Measurements from ENCODE around the gene COQ8A. TPM values are rescaled to one million over a fixed set of nuclear protein-coding genes. Genes with fewer than 3 reads are reported as not detected.

The COQ8A gene
- total RNA-seq, 1 experiment from 2014 or later: 35.3 TPM

GRCh38 chr1:226901421-226901820, 38.7 kb upstream of the COQ8A start:
- ChIA-PET CTCF (no interaction called here), RAD21 (ENCODE audit: low non-redundant PET in 1 of 2, low total read pairs in 2 of 2, uncharacterized antibody in 2 of 2, unreplicated experiment in 2 of 2) (no interaction called here)
- no peak for TF ChIP-seq POLR2AphosphoS5 (IDR thresholded peaks at IDR 0.05; ENCODE audit: low read depth, low read length)
- no peak for TF ChIP-seq ZBTB33 (IDR thresholded peaks at IDR 0.05; ENCODE audit: extremely low read depth, insufficient replicate concordance, low read length)
- TF ChIP-seq ZFX (IDR thresholded peaks at IDR 0.05): no peak
- TF ChIP-seq SRF (IDR thresholded peaks at IDR 0.05; ENCODE audit: low read depth): no peak
- TF ChIP-seq SIN3A (IDR thresholded peaks at IDR 0.05; ENCODE audit: low read depth): no peak
- no peak for TF ChIP-seq FOSL1 (IDR thresholded peaks at IDR 0.05; ENCODE audit: low read depth)
- no peak for TF ChIP-seq YY1 (IDR thresholded peaks at IDR 0.05; ENCODE audit: extremely low read depth, insufficient replicate concordance, low read depth, low read length)
- TF ChIP-seq CBX3 (IDR thresholded peaks at IDR 0.05; ENCODE audit: low read depth): no peak
- no peak for TF ChIP-seq EZH2phosphoT487 (IDR thresholded peaks at IDR 0.05; ENCODE audit: borderline replicate concordance)
- TF ChIP-seq, protein P1, sequence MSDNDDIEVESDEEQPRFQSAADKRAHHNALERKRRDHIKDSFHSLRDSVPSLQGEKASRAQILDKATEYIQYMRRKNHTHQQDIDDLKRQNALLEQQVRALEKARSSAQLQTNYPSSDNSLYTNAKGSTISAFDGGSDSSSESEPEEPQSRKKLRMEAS (IDR thresholded peaks at IDR 0.05): no peak
- no peak for TF ChIP-seq RAD21 (IDR thresholded peaks at IDR 0.05; ENCODE audit: low read depth)
- no peak for TF ChIP-seq SP1 (IDR thresholded peaks at IDR 0.05; ENCODE audit: low read depth)
- TF ChIP-seq ELF1 (IDR thresholded peaks at IDR 0.05; ENCODE audit: borderline replicate concordance, low read depth): no peak
- no peak for TF ChIP-seq REST (IDR thresholded peaks at IDR 0.05; ENCODE audit: low read depth)
- TF ChIP-seq POLR2A (IDR thresholded peaks at IDR 0.05; ENCODE audit: borderline replicate concordance, extremely low read depth, insufficient read depth, insufficient read length): no peak
- TF ChIP-seq ATF3 (IDR thresholded peaks at IDR 0.05): no peak
- no peak for TF ChIP-seq TCF7L2 (IDR thresholded peaks at IDR 0.05; ENCODE audit: borderline replicate concordance, extremely low read depth, insufficient read depth, insufficient read length)
- no peak for TF ChIP-seq CTCF (IDR thresholded peaks at IDR 0.05 in 2 of 3, conservative IDR thresholded peaks at IDR 0.05 in 1 of 3; ENCODE audit: borderline replicate concordance in 1 of 3, insufficient read depth in 1 of 3, low read depth in 2 of 3, low read length in 2 of 3)
- no peak for TF ChIP-seq CEBPB (IDR thresholded peaks at IDR 0.05; ENCODE audit: low read depth)

More at GRCh38 chr1:226901421-226901820, 38.7 kb upstream of the COQ8A start:
- Histone ChIP-seq H3K27ac (ENCODE audit: low read depth, low read length) (no peak overlapping the region), H3K36me3 (ENCODE audit: control insufficient read depth in 1 of 2, insufficient read depth in 2 of 2, low read length in 2 of 2) (no peaks in the 10 kb centered on the region), H3K9me3 (ENCODE audit: control insufficient read depth in 1 of 2, insufficient read depth in 1 of 2, low read depth in 1 of 2, low read length in 2 of 2) (no peaks in the 10 kb centered on the region), H3K9ac (ENCODE audit: low read length) (no peak overlapping the region), H3K9me2 (ENCODE audit: insufficient read depth) (no peaks in the 10 kb centered on the region), H3K27me3 (ENCODE audit: insufficient read depth, low read length) (no peaks in the 10 kb centered on the region), H3K4me1 (ENCODE audit: control insufficient read depth in 1 of 2, insufficient read depth in 2 of 2, low read length in 2 of 2) (no peaks in the 10 kb centered on the region), H4K20me1 (ENCODE audit: insufficient read depth) (no peaks in the 10 kb centered on the region), H3K4me3 (replicated peaks in 1 of 2; ENCODE audit: low read depth in 1 of 2, low read length in 2 of 2) (no peak overlapping the region), H3K4me2 (ENCODE audit: low read length) (no peak overlapping the region), H3K79me2 (ENCODE audit: insufficient read depth, low read length) (no peaks in the 10 kb centered on the region), H2AFZ (ENCODE audit: low read depth, low read length, poor library complexity, severe bottlenecking) (no peak overlapping the region)
- intact Hi-C loops (cut with micrococcal nuclease): no loop called here
- ATAC-seq (no peak), DNase-seq (ENCODE audit: low read depth, low spot score) (no peak)
- POLR2A ChIA-PET: no interaction called here
- no TSS peak for BruUV-seq (replicated peaks)
